B cell (primary cell): Measurements from ENCODE around the gene DGKB.

Source experiments
- CTCF ChIP-seq: fragments of 200-600 bp; IDR thresholded peaks from one replicate; pipeline ENCODE4 v1.8.0; 2022; ENCODE audit warnings: antibody characterized with exemption, mild to moderate bottlenecking
- EZH2 ChIP-seq: IDR thresholded peaks from 2 replicates; pipeline ENCODE4 v1.6.1; 2012; ENCODE audit warnings: borderline replicate concordance, low read depth, mild to moderate bottlenecking, moderate library complexity, low read length; ENCODE audit not compliant: insufficient read depth, poor library complexity, severe bottlenecking

GRCh38 chr7:14747701-14748100 lies 154.8 kb downstream of the DGKB start:
- TF ChIP-seq CTCF (no peak), EZH2 (no peak)
